Measurements from ENCODE around the gene FHL1.
"Not testable (repeated sequence)": the region's sequence is repeated elsewhere in the genome, so short reads cannot be mapped to it uniquely, and the experiment has no call there.

The FHL1 gene

GRCh38 chrX:136147315-136147901, at the start of gene FHL1:
Gene FHL1, plus strand, starts transcription at chrX:136147533.
- peak; percentile 76 for DNase-seq (ENCODE audit: low read depth, low spot score)

DNA sequence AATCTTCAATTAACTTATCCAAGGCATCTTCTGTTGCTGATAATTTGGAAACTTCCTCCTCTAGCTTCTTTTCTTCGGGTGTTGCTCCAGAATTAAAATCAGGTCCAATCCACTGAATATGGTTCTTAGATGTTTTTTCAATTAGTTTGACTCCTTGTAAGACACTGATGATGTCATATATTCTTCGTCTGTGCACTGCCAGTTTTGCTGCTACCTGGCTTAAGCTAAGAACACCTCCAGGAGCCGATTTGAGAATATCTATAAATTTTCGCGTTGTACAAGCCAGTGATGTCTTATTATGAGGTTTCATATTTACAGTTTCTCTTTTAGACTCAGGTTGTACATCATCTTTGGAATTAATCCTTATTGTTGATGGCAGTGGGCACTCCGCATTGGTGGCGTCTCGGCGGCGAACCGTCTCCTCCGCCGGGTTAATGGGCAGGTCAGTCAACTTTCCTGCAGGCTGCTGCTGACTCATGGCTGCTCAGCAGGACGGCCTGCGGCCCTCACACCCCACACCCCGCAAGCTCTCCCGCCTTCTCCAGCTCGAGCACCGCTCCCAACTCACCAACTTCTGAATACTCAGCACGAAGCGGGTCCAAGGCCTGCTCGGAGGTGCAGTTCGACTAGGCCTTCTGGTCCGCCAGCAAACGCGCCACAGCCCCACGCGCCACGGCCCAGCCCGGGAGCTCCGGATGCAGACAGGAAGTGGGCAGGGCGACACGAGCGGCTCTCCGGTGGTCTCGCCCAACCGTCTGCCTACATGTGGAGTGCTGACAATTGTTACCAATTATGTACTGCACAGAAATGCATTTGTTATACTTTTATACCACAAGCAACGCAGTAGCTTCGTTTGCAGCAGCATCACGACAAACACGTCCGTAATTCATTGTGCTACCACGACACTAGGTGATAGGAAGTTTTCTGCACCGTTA, 49.2 kb upstream of the FHL1 start:
- DNase-seq (ENCODE audit: low read depth, low spot score) = no peak

GRCh38 chrX:136104936-136105335, 42.4 kb upstream of the FHL1 start:
- no peak for DNase-seq (ENCODE audit: low read depth, low spot score)

- no peak for DNase-seq (ENCODE audit: low read depth, low spot score)
These were observed 40.3 kb upstream of the FHL1 start for GRCh38 chrX:136106920-136107528.

DNA sequence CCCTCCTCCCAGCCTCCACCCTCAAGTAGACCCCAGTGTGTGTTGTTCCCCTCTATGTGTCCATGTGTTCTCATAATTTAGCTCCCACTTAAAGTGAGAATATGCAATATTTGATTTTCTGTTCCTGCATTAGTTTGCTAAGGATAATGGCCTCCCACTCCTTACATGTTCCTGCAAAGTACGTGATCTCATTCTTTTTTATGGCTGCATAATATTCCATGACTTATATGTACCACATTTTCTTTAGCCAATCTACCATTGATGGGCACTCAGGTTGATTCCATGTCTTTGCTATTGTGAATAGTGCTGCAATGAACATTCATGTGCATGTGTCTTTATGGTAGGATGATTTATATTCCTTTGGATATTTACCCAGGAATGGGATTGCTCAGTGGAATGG, 38.4 kb upstream of the FHL1 start:
- DNase-seq (ENCODE audit: low read depth, low spot score) = not testable (repeated sequence)

DNA sequence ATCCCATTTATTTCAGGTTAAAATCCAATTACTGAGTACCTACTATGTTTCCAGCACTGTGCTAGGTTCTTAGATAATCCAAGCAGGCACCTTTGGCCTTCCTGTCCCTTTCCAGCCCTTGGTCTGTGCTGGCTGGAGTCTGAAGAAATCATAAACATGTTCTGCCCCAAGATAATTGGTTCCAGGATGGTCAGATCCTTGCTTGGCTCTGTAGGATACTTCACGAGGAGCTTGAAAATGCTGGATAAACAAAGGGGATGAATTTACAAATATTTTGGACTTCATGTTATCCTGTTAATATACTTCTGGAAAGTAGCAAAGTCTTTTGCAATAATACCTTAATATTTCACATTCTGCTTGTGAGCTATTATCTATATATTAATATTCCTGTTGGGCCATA, 35.0 kb upstream of the FHL1 start:
- no peak for DNase-seq (ENCODE audit: low read depth, low spot score)

DNA sequence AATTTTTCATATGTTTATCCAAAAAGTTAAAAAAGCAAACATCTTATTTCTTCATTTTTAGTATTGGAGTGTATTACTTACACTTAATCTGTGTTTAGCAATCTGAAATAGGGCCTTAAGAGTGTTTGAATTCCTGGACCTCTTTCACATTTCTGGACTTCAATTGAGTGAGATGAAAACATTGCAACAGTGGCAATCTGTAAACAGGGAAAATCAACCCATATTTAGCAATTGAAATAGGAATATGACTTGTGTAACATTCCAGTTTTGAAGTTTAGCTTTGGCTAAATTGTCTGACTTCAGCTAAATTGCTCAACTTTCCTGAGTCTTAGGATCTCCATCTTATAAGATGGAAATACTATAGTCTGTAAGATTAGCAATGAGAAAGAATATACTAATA, 34.6 kb upstream of the FHL1 start:
- no peak for DNase-seq (ENCODE audit: low read depth, low spot score)

GRCh38 chrX:136115126-136115903, 32.0 kb upstream of the FHL1 start:
- no peak for DNase-seq (ENCODE audit: low read depth, low spot score)

GRCh38 chrX:136115904-136116297, 31.4 kb upstream of the FHL1 start:
- no peak for DNase-seq (ENCODE audit: low read depth, low spot score)

GRCh38 chrX:136121788-136122187, 25.5 kb upstream of the FHL1 start:
- peak; percentile 33 for DNase-seq (ENCODE audit: low read depth, low spot score)

- DNase-seq (ENCODE audit: low read depth, low spot score) = no peak
These were observed 25.1 kb upstream of the FHL1 start for GRCh38 chrX:136122207-136122606.

DNA sequence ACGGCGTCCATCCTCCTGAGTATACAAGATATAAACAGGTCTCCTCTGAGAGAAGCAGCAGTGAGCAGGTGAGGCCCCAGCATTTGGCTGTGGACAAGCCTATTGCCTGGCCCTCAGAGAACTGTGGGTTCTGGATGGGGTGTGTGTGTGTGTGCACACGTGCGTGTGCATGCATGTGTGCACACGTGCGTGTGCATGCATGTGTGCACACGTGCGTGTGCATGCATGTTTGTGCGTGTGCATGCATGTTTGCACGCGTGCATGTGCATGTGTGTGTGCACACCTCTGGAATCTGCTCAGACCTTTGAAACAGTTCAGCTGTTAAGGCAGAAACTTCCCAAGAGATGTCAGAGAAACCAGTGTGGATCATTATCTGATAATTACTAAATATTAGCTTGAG, 22.2 kb upstream of the FHL1 start:
- no peak for DNase-seq (ENCODE audit: low read depth, low spot score)

DNA sequence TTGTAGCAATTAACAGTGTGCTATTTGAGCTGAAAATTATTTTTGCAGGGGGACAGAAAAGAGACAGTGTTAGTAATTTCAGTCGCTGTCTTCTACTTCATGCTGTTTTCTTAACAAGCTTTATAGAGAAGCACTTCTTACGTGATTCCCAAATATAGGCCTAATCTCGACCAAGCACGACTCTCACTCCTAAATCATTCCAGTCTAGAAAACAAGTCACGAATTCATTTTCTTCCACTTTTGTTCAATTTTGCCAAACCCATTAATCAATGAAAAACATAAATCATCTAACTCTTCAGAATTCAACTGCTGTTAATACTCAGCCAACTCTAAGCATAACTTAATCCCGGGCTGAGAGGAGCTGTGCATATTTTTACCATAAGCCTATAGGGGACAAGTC, 21.0 kb upstream of the FHL1 start:
- no peak for DNase-seq (ENCODE audit: low read depth, low spot score)

GRCh38 chrX:136126872-136127406, 20.4 kb upstream of the FHL1 start:
- DNase-seq (ENCODE audit: low read depth, low spot score) = peak; percentile 28

- DNase-seq (ENCODE audit: low read depth, low spot score) = no peak
These were observed 18.6 kb upstream of the FHL1 start for GRCh38 chrX:136128743-136129142.

GRCh38 chrX:136130931-136131833, 16.2 kb upstream of the FHL1 start:
- DNase-seq (ENCODE audit: low read depth, low spot score) = peak; percentile 63

DNA sequence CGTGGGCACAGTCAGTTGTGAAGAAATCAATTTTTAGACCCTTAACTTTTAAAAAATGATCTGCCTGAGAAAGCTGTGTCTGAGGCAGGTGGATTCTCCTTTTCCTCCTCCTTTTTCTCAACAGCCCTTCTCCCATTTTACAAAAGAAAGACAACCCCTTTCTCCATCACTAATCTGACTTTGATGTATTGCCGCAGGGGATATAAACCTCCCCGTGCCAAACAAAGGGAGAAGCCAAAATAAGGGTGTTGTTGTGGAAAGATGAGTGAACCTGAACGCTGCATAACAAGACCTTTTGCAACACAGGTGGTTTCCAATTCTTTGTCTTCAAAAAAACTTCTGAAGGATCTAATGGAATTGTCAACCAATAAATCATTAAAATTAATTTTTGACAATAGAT, 8.4 kb upstream of the FHL1 start:
- DNase-seq (ENCODE audit: low read depth, low spot score) = no peak

GRCh38 chrX:136141569-136141968, 5.8 kb upstream of the FHL1 start:
- DNase-seq (ENCODE audit: low read depth, low spot score) = no peak

- DNase-seq (ENCODE audit: low read depth, low spot score) = no peak
These were observed 4.7 kb upstream of the FHL1 start for GRCh38 chrX:136142592-136142991.

DNA sequence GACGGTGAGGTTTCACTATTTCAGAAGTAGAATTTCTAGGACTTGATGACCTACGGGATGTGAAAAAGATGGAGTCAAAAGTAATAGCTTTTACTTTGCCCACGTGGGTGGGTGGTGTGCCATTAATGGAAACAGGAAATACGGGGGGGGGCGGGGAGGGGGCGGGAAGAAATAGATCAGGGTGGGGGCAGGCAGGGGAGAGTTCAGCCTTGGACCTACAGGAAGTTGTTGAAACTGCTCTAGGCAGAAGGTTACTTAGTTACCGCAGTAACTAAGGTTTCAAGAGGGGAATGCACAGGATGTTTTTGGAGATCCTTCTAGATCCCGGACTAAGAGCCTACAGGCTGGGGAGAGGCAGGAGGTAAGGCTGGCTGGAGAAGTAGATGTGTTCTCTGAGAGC, 3.6 kb upstream of the FHL1 start:
- DNase-seq (ENCODE audit: low read depth, low spot score) = no peak

Data from astrocyte of the hippocampus (primary cell).